LHCN-M2 (cell line): Measurements from ENCODE around the gene FAM118B. TPM values are rescaled to one million over a fixed set of nuclear protein-coding genes. Genes with fewer than 3 reads are reported as not detected.

Experiments
- DNase-seq: peaks from one replicate; pipeline ENCODE4 v3.0.0-alpha.2; 2012; ENCODE audit warnings: low read depth
- total RNA-seq: library from RNA; depleted of rRNA; stranded (reverse); fragments of >200 nt; gene quantifications from 2 replicates; pipeline ENCODE4 v1.2.3, GENCODE V29; 2014

FAM118B gene
- total RNA-seq, 1 experiment from 2014 or later: 35.2 TPM

DNA sequence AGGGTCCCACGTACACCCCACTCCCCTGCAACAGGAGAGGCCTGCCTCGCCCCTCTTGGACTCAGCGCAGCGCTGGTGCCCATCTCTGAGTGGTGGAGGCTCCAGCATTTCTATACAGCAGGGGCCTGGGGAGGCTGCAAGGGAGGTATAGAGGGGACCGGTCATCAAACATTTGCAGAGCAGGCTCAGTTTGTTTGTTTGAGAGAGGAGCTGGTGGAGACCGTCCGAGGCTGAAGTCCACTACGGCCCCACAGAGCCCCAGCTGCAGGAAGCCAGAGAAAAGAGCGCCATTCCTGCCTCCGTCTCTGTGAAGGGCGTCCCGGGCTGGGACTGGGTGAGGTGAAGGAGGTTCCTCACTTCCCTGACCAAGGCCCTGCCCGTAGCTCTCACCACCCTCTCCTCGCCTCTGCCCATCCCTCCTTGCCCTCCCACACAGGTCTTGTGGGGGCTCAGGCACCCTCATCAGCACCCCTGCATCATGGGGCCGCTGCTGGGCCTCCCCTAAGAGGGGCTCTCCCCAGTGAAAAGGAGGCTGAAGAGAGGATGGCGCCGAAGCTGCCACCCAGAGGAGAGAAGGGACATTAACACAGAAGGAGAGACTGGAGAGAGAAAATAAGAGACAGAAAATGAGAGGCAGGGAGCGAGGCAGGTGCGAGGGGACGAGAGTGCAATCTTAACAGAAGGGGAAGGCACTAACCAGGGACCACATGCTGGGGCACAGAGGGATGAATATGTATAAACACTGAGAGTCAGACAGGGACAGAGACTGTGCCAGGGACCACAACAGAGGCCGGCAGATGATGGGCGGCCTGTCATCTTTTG is 24.7 kb upstream of the FAM118B start:
- no peak for DNase-seq

DNA sequence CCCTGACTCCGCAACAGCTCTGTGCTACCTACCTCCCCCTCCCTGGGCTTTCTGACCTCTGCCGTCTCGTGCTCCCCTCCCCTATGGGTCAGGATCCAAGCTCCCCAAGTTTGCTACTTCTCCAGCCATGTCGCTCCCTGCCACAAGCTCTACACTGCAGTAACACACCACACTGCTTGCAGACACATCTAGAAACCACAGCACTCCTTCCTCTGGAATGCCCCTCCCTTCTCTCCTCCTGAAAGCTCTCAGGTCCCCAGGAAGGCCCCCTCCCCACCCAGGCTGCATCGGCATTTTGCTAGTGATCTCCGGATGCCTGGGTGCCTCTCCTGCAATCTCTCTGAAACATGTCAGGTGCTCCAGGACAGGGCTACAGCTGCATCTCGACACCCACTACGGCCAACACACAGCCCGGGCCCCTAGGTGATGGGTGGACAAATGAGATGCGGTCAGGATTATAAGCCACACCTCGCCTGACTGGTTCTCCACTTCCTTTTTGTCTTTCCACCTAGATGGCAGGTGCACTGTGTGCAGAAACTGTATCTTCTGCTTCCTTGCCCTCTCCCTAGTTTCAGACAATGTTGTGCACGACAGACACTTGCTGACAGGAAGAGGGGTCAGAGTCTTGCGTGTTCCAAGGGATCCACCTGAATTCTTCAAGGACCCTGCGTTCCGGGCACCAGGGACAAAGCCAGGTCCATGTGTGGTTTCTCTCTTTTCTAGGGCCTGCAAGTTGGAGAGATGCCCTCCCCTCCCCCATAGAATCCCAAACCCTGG is 23.1 kb upstream of the FAM118B start:
- no peak for DNase-seq

- no peak for DNase-seq
Observed at GRCh38 chr11:126189109-126189929, 22.3 kb upstream of the FAM118B start.

DNA sequence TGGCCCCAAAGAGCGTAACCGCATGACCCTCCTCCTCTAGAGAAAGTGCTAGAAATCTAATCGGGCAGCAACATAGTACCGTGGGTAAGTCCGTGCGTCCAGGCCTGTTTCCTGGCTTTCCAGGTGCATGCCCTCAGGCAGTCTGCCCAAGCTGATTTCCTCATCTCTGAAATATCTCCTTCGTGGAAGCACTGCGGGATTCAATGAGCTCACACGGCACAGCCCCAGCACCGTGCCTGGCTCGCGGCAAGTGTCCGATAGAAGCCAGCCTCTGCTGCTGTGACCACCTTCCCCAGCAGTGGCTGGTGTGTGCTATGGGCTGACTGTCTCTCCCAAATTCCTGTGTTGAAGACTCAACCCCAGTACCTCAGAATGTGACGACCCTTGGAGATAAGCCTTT is 20.8 kb upstream of the FAM118B start:
- DNase-seq: no peak

- no peak for DNase-seq
Observed at GRCh38 chr11:126191379-126192073, 20.1 kb upstream of the FAM118B start.

DNA sequence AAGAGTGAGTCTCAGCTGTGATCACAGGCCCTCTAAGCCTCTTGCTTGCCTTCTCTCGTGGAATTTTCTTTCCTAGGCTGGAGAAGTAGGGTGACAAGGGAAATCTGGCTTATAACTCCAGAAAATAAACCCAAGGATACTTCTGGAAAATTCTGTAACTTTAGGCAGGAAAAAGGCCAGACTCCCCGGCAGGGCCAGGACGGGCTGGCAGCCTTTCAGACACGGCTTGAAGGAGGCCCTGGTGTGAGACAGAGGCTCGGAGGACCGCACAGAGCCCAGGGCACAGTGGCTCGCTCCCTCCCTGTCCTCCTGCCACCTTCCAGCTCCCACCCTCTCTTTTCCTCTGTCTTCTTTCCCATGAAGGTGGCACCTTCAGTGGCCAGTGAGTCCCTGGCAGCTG is 19.2 kb upstream of the FAM118B start:
- no peak for DNase-seq

DNA sequence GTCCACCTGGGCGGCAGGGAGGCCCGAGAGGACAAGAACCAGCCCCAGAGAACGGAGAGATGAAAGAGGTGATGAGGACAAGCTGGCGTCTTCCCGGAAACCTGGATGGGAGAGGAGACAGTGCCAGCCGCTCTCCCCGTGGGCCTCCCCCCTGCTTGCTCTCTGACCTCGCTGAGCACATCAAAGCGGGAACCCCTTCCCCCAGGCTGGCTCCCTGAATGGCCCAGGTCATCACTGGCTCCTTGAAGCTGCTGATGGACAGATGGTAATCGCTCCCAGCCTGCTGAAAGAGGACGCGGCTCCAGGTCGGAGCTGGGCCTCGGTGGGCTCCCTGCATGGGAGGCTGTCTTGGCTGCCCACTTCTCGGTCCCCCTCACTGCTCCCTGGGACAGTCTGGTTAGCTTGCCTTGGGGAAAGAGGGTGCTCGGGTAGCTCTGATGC is 18.5 kb upstream of the FAM118B start:
- DNase-seq: no peak

GRCh38 chr11:126194121-126194543 is 17.4 kb upstream of the FAM118B start:
- DNase-seq: peak; percentile 43

GRCh38 chr11:126195119-126195518 is 16.5 kb upstream of the FAM118B start:
- DNase-seq: no peak

DNA sequence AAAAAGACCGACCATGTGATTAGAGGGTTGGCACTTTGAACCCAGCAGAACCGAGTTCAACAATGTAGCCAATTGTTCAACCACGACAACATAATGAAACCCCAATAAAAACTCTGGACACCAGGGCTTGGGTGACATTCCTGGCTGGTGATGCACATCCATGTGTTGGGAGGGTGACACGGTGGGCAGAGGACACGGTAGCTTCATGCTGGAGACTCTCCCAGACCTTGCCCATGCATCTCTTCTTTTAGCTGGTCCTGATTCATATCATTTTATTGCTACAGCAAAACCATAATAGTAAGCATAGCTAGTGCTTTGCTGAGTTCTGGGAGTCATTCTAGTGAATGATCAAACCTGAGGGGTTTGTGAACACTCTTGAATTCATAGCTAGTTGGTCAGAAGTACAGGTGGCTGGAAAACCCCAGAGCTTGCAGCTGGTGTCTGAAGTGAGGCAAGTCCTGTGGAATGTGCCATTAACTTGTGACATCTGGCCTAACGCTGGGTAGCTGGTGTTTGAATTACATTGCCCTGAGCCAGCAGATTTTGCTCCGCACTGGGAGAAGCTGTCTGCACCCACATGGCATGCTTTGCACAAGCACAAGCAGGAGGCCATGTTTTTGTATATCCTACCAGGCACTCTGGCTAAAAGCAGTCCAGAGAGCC is 14.2 kb upstream of the FAM118B start:
- peak; percentile 48 for DNase-seq

DNA sequence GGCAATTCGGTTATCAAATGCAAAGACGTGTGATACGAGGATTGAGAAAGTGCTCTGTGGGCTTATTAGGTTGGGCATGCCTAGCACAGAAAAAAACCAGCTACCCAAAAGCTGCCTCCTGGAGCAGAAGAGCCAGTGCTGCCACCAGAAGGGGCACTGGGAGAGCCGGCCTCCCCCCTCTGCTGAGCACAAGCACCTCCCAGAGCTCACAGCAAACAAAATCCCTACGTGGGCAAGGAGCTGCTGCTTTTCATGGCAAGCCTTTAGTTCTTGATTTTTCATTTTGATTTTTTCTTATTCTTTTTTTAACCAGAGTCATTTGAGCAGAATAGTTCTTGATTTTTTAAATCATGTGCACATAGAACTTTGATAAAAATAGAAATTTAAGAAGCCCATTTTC is 12.9 kb upstream of the FAM118B start:
- DNase-seq: no peak

DNA sequence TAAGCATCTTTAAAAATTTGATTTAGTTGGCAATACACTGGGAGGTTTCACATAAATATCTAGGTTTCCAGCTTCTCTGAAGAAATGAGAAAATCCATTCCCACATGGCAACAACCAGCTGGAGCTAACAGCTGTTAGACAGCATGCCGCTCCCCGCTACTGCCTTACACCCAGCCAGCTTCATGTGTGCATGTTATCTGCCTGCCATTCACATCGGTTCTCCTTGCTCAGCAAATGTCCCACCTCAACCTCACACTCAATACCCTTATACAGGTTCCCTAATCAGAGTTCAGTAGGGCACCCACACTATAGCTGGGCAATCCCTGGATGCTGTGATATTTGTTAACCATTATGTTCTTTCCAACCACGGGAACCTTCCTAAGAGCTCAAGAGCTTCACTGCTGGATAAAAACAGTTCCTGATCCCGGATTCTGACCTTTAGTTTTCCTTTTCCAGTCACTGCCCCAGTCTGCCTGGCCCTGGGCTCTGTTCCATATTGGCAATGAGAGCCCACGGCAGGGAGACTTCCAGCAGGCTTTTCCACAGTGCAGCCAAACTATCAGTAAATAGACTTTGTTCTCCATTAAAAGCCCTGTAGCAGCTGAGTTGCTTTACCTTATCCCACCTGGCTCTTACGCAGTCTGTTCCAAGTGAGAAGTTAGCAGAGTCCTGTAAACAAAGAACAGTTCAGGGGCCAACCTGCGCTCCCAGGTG is 8.8 kb upstream of the FAM118B start:
- DNase-seq: no peak

GRCh38 chr11:126205359-126205758 is 6.2 kb upstream of the FAM118B start:
- DNase-seq: no peak

- no peak for DNase-seq
Observed at GRCh38 chr11:126207896-126208295, 3.7 kb upstream of the FAM118B start.

- peak; percentile 14 for DNase-seq
Observed at GRCh38 chr11:126210871-126211235, 729 bp upstream of the FAM118B start.

- peak; percentile 19 for DNase-seq
Observed at GRCh38 chr11:126212089-126212660, 593 bp downstream of the FAM118B start.

- DNase-seq: no peak
Observed at GRCh38 chr11:126214441-126214840, 2.9 kb downstream of the FAM118B start.

DNA sequence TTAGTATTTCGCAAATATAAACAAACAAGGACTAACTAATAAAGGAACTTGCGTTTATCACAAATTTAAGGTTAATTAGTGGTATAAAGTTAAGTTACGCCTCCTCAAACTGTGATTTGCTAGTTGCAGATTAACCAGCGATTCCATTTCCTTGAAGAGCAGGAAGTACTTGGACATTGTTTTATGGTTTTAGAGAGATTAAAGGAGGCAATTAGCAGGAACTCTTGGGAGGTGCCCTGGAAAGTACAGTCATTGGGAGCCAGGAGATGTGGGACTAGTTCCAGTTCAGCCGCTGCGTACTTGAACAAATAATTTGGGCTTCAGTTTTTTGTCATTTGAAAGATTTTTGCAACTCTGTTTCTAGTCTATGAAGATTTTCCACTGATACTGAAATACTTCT is 3.3 kb downstream of the FAM118B start:
- DNase-seq: no peak

GRCh38 chr11:126216526-126217305 is 5.1 kb downstream of the FAM118B start:
- no peak for DNase-seq
